Measurements from ENCODE around the gene PLPP3. TPM values are rescaled to one million over a fixed set of nuclear protein-coding genes. Genes with fewer than 3 reads are reported as not detected.

Gene PLPP3
- total and polyA plus RNA-seq, 2 of the 8 experiments (the other 6 are each of a cell fraction or from before 2014, with no cell fraction given) = 33.2 to 42.0 TPM

GRCh38 chr1:56491441-56491840 lies 87.9 kb downstream of the PLPP3 start (continued):
- TF ChIP-seq KDM5A (IDR thresholded peaks at IDR 0.05; ENCODE audit: low read length) (no peak), NANOG (IDR thresholded peaks at IDR 0.05; ENCODE audit: insufficient read depth, low read depth, low read length, poor library complexity, severe bottlenecking) (no peak), GTF2F1 (IDR thresholded peaks at IDR 0.05; ENCODE audit: borderline replicate concordance, low read depth, low read length) (no peak), EZH2 (IDR thresholded peaks at IDR 0.05; ENCODE audit: low read depth, low read length, severe bottlenecking) (no peak), ASH2L (IDR thresholded peaks at IDR 0.05; ENCODE audit: low read length) (no peak)

All from H1 (cell line).